GM21723 (cell line): ENCODE results near the gene PDC.
"Not testable (repeated sequence)": the region's sequence is repeated elsewhere in the genome, so short reads cannot be mapped to it uniquely, and the experiment has no call there.

Experiments used
- ATAC-seq: cut with Tn5 transposase; IDR thresholded peaks from one replicate; pipeline ENCODE4 v1.9.1; 2021; ENCODE audit warnings: mild to moderate bottlenecking, moderate library complexity; ENCODE audit not compliant: unreplicated experiment

Gene PDC

DNA sequence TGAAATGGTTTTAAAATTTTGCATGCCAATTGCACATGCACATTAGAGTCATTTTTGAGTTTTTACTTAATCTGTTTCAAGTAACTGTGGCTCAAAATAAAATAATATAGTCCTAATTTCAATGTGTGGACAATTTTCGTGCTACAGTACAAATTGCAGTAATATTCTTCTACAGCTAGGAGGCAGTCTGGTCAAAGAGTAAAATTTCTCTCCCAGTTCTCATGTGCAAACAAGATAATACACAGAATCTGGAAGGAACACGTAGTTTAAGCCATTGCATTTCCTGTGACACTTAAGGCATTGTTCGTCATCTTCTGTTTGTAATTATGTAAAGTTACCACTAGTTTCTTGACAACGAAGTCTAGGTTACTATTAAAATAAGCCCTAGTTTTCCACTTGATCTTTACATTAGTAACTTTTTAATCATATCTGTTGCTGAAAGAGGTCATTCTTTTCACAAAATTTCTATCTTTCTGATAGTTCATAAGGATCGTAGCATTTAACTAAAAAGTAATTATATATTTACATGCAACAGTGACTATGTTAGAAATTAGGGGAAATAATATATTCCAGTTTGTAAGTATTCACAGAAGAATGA lies 56.4 kb downstream of the PDC start:
- ATAC-seq: no peak

DNA sequence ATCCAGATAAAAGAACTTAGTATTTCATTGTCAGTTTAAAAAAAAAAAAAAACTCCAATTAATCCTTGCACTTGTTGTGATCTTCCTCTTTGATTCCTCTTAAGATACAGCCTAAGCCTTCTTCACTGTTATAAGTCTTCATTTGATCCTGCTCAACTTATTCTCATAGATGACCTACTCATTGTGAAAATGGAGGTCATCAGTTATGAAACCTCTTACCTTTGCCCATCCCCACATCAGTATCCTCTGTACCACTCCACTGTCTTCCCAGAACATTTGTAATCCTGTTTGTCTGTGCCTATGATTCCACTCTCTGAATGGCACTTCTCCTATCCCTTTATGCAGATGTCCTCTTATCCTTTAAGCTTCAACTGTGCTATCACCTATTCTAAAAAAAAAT lies 57.3 kb downstream of the PDC start:
- no peak for ATAC-seq

DNA sequence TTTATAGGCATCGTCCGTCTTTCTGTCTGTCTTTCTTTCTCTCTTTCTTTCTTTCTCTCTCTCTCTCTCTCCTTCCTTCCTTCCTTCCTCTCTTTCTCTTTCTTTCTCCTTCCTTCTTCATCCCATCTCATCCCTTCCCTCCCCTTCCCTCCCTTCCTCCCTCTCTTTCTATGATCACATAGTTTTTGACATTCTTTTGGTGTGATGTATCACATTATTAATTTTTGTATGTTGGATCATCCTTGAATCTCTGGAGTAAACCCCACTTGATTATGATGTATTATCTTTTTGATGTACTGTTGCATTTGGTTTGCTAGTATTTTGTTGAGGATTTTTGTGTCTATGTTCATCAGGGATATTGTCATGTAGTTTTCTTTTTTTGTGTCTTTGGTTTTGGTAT lies 59.5 kb downstream of the PDC start:
- ATAC-seq: not testable (repeated sequence)
